NCI-H345 treated with DMSO at 0.1 percent for 48 hours (cell line): Measurements from ENCODE around the gene AKNA.
A peak's percentile ranks its signal among the peaks of the same experiment; 100 is the strongest.

Experiments
- DNase-seq: peaks from one replicate; lab custom pipeline; 2025; ENCODE audit not compliant: unreplicated experiment; lab: John Stamatoyannopoulos, UW

The AKNA gene

DNA sequence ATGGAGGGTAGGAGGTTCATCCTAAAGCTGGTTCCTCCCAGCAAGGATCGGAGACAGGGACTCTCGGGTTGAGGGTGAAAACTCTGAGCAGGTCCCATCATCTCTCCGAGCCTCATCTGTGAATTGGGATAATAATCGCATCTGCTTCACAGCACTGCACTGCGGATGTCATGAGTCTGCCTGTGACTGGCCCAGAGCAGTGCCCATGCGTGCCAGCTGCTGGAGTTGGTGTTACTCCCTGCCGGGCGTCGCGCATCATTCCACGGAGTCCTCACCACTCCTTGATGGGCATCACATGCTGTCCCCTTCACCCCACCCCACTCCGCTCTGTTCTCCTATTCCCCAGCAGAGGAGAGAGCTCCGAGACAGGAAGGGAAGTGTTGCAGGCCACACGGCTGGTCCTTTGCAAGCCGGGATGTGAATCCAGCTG is 100.0 kb downstream of the AKNA start:
- DNase-seq = no peak

- DNase-seq = peak; percentile 15
Observed at GRCh38 chr9:114287001-114287762, 100.6 kb downstream of the AKNA start.

DNA sequence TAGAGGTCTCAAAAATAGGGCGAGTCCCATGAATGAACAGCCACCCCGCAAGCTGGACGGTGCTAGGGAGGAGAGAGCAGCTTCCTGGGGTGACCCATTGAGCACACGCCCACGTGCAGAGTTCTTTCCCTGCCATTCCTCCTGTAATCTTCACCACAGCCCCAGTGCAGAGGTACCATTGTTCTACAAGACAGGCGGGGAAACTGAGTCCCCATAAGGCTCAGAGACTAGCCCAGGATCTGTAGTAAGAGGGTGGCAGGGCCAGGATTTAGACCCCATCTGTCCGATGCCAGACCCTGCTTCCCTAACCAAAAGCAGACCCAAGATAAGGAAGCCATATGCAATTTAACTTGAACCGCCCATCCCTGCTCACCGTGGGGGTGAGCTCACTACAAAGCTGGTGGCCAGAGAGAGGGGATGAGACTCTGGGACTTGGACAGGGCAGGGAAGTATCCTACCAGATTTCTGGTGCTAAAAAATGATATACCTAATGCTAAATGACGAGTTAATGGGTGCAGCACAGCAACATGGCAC is 101.6 kb downstream of the AKNA start:
- no peak for DNase-seq

- no peak for DNase-seq
Observed at GRCh38 chr9:114285166-114285867, 102.5 kb downstream of the AKNA start.

DNA sequence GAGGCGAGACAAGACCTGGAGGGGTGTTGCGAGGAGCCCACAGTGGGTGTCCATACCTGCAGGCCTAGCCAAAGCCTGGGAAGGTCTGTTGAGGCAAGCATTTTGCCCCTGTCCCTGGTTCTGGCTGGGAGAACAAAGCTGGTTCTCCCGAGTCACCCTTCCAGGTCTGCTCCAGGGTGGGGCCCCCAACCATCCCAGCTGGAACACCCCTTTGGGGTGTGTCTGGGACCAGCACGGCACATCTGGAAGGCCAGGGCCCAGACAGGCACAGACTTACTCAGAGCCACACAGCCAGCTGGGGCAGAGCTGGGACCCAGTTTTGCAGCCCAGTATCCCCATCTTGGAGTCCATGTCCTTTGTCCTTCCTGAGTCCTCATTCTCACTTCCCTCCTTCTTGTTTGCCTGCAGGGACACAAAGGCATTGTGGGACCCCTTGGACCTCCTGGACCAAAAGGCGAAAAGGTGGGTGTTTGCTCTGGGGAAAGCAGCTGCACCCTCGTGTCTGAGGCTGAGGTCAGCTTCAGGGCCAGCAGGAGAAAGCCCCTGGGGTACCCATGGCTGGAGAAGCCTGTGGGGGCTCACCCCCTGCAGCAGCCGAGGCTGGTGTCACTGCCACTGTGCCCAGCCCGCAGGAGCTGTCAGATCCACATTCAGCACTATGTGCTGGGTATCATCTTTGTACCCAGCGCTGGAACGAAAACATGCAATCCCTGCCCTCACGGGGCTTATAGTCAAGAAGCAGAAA is 103.3 kb downstream of the AKNA start:
- DNase-seq = no peak
